GM23338 (cell line): ENCODE data around the gene ID3. TPM values are rescaled to one million over a fixed set of nuclear protein-coding genes. Genes with fewer than 3 reads are reported as not detected.

ENCODE experiments used
- ATAC-seq: fragments of 200-7000 bp; cut with Tn5 transposase; 3 replicates; pipeline ENCODE4 v1.9.1; 2020
- DNase-seq: peaks from one replicate; pipeline ENCODE4 v3.0.0-alpha.2; 2015; ENCODE audit warnings: low spot score
- H2AFZ ChIP-seq: fragments of 200-600 bp; sonication (generic); 2 replicates; pipeline ENCODE4 v1.8.0; 2016; ENCODE audit warnings: antibody characterized with exemption, mild to moderate bottlenecking, moderate library complexity
- H3F3A ChIP-seq: fragments of 200-600 bp; sonication (generic); replicated peaks from 2 replicates; pipeline ENCODE4 v1.8.0; 2017; ENCODE audit warnings: antibody characterized with exemption, mixed run types, low read depth
- H3K27ac ChIP-seq: fragments of 200-600 bp; sonication (generic); 2 replicates; pipeline ENCODE4 v1.6.1; 2016; ENCODE audit warnings: low read depth
- H3K27me3 ChIP-seq: fragments of 200-600 bp; sonication (generic); 2 replicates; pipeline ENCODE4 v1.8.0; 2016; ENCODE audit warnings: mild to moderate bottlenecking, mixed run types, moderate library complexity; ENCODE audit not compliant: insufficient read depth
- H3K36me3 ChIP-seq: fragments of 200-600 bp; sonication (generic); 2 replicates; pipeline ENCODE4 v1.8.0; 2016; ENCODE audit warnings: mild to moderate bottlenecking; ENCODE audit not compliant: insufficient read depth
- H3K4me1 ChIP-seq: fragments of 200-600 bp; sonication (generic); 2 replicates; pipeline ENCODE4 v1.8.0; 2016; ENCODE audit warnings: mild to moderate bottlenecking, moderate library complexity; ENCODE audit not compliant: insufficient read depth
- H3K4me2 ChIP-seq: fragments of 200-600 bp; sonication (generic); 2 replicates; pipeline ENCODE4 v1.7.1; 2017; ENCODE audit warnings: mixed run types
- H3K4me3 ChIP-seq: fragments of 200-600 bp; sonication (generic); 2 replicates; pipeline ENCODE4 v1.6.1; 2016; ENCODE audit warnings: mixed run types
- H3K79me2 ChIP-seq: fragments of 200-600 bp; sonication (generic); replicated peaks from 2 replicates; pipeline ENCODE4 v1.8.0; 2017; ENCODE audit warnings: mild to moderate bottlenecking; ENCODE audit not compliant: insufficient read depth
- H3K9me2 ChIP-seq: fragments of 200-600 bp; sonication (generic); 2 replicates; pipeline ENCODE4 v1.8.0; 2017; ENCODE audit not compliant: insufficient read depth
- H4K20me1 ChIP-seq: fragments of 200-600 bp; sonication (generic); replicated peaks from 2 replicates; pipeline ENCODE4 v1.8.0; 2017; ENCODE audit warnings: mild to moderate bottlenecking; ENCODE audit not compliant: insufficient read depth
- H3K27ac Mint-ChIP-seq: 2 replicates; pipeline ENCODE4 v1.8.0; 2020; ENCODE audit warnings: inconsistent platforms, mild to moderate bottlenecking, moderate library complexity, mixed read lengths
- H3K27me3 Mint-ChIP-seq: 3 replicates; pipeline ENCODE4 v1.8.0; 2022; ENCODE audit warnings: low read depth, mild to moderate bottlenecking, moderate library complexity, mixed read lengths, inconsistent platforms; ENCODE audit not compliant: insufficient read depth, poor library complexity
- H3K36me3 Mint-ChIP-seq: 3 replicates; pipeline ENCODE4 v1.8.0; 2021; ENCODE audit warnings: low read depth, mild to moderate bottlenecking, inconsistent platforms, moderate library complexity, mixed read lengths
- H3K4me1 Mint-ChIP-seq: 3 replicates; pipeline ENCODE4 v1.8.0; 2020; ENCODE audit warnings: mild to moderate bottlenecking, inconsistent platforms, mixed read lengths
- H3K4me3 Mint-ChIP-seq: 3 replicates; pipeline ENCODE4 v1.8.0; 2021; ENCODE audit warnings: moderate library complexity, mild to moderate bottlenecking, inconsistent platforms, mixed read lengths
- H3K9me3 Mint-ChIP-seq: 3 replicates; pipeline ENCODE4 v1.8.0; 2020; ENCODE audit warnings: moderate library complexity, mild to moderate bottlenecking, inconsistent platforms, mixed read lengths
- NANOG ChIP-seq: IDR thresholded peaks from 2 replicates; pipeline ENCODE4 v1.6.1; 2016; ENCODE audit warnings: antibody characterized with exemption, borderline replicate concordance
- ZNF462 ChIP-seq: fragments of 250-450 bp; sonication (Bioruptor Pico); IDR thresholded peaks from 2 replicates; pipeline ENCODE4 v1.5.0; 2020; ENCODE audit warnings: mild to moderate bottlenecking, moderate library complexity
- polyA plus RNA-seq: library from polyadenylated mRNA; unstranded; fragments of >200 nt; fragmentation: Nextera tagmentation; extraction: Ambion mirVana; gene quantifications from 2 replicates; pipeline ENCODE4 v1.2.1, GENCODE V29; 2016
- total RNA-seq: library from RNA; depleted of rRNA; stranded (reverse); fragments of >200 nt; shearing (Covaris generic); gene quantifications from 2 replicates; pipeline ENCODE4 v1.2.3, GENCODE V29; 2014
- TF ChIP-seq, protein P1 (sequence below), 2 experiments: fragments of 200-600 bp in 1 of 2; sonication (generic) in 1 of 2; conservative IDR thresholded peaks; 2 replicates each; pipeline versions ENCODE4 v1.5.1 to v1.6.1; 2016 to 2017; ENCODE audit warnings: antibody characterized with exemption in 2 of 2, low read depth in 2 of 2, mild to moderate bottlenecking in 2 of 2, moderate library complexity in 1 of 2
- TF ChIP-seq, protein P2 (sequence below): IDR thresholded peaks from 2 replicates; pipeline ENCODE4 v1.6.1; 2016; ENCODE audit warnings: antibody characterized with exemption

Gene ID3
- total and polyA plus RNA-seq, 2 experiments from 2014 or later, result 164 to 345 TPM

- TF ChIP-seq ZNF462 (CRISPR knock-in tag) (no peak), NANOG (no peak)
Observed at GRCh38 chr1:23545851-23546250, 13.4 kb downstream of the ID3 start (continued).

DNA sequence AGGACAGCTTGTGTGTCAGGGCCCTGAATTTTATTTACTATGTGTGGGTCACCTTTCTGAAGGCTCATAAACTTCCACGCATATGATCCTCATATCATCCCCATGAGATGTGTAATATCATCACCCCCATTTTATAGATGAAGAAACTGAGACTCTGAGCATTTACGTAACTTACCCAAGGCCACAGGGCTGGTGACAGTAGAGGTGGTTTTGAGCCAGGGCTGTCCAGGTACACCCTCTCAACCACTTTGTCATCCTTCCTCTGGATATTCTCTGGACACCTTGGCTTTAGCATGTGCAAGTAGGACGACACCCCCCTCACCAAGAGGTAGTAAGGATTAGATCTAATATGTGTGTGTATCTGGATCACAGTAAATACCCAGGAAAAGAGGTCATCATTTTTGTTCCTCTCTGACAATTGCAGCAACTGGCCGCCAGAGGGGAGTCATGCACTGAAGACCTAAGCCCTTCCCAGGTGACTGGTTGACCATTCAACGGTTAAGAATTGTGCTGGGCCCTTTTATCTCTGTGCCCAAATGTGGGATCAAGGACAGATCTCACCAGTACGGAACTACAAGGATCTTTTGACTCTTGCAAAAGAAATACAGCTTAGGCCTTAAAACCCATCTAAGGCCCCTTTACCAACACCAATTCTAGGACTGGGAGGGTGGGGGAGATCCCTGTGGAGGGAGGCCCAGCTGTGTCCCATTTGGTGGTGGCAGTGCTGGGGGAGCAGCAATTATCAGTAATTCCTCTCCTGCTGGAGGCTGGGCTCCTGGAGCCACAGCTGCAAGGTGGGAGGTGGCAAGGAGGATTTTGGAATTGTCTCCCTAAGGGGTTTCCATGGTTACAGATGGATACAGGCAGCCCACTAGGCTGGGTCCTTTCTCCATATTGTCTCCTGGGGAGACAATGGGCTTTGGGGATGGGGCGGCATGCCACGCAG, 14.6 kb downstream of the ID3 start:
- Histone ChIP-seq H3K79me2 (no peaks in the 10 kb centered on the region), H3K36me3 (no peaks in the 10 kb centered on the region), H2AFZ (peak overlapping the region; percentile 57; the same call in 1 of the 2 replicates), H3K27me3 (no peaks in the 10 kb centered on the region), H3K4me3 (no peak overlapping the region), H3K4me2 (0 out of 2 replicates have a peak overlapping the region, but pooled peaks have one; percentile 9), H3K4me1 (peaks cover 8% of the 10 kb centered on the region; the same call in 1 of the 2 replicates), H3K27ac (no peak overlapping the region), H3F3A (peaks cover 3% of the 10 kb centered on the region; the same call in 1 of the 2 replicates), H3K9me2 (no peaks in the 10 kb centered on the region), H4K20me1 (no peaks in the 10 kb centered on the region)
- peaks cover 12% of the 10 kb centered on the region for H3K27me3 Mint-ChIP-seq
- DNase-seq (peak; percentile 96), ATAC-seq (peak; percentile 80)
- TF ChIP-seq, protein P1, sequence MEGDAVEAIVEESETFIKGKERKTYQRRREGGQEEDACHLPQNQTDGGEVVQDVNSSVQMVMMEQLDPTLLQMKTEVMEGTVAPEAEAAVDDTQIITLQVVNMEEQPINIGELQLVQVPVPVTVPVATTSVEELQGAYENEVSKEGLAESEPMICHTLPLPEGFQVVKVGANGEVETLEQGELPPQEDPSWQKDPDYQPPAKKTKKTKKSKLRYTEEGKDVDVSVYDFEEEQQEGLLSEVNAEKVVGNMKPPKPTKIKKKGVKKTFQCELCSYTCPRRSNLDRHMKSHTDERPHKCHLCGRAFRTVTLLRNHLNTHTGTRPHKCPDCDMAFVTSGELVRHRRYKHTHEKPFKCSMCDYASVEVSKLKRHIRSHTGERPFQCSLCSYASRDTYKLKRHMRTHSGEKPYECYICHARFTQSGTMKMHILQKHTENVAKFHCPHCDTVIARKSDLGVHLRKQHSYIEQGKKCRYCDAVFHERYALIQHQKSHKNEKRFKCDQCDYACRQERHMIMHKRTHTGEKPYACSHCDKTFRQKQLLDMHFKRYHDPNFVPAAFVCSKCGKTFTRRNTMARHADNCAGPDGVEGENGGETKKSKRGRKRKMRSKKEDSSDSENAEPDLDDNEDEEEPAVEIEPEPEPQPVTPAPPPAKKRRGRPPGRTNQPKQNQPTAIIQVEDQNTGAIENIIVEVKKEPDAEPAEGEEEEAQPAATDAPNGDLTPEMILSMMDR (conservative IDR thresholded peaks at IDR 0.05; ENCODE audit: low read depth in 2 of 2), result peak; percentile 97 to 99
- TF ChIP-seq, protein P2, sequence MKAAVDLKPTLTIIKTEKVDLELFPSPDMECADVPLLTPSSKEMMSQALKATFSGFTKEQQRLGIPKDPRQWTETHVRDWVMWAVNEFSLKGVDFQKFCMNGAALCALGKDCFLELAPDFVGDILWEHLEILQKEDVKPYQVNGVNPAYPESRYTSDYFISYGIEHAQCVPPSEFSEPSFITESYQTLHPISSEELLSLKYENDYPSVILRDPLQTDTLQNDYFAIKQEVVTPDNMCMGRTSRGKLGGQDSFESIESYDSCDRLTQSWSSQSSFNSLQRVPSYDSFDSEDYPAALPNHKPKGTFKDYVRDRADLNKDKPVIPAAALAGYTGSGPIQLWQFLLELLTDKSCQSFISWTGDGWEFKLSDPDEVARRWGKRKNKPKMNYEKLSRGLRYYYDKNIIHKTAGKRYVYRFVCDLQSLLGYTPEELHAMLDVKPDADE, result no peak
- no peak overlapping the region for H3K27ac Mint-ChIP-seq
- H3K4me3 Mint-ChIP-seq, result no peak overlapping the region
- peaks cover 13% of the 10 kb centered on the region for H3K4me1 Mint-ChIP-seq
- no peaks in the 10 kb centered on the region for H3K36me3 Mint-ChIP-seq
- H3K9me3 Mint-ChIP-seq, result no peaks in the 10 kb centered on the region
